Uterus (tissue), 4 donors: ENCODE results near the gene TMEM86A. TPM values are rescaled to one million over a fixed set of nuclear protein-coding genes. Genes with fewer than 3 reads are reported as not detected.

ENCODE experiments used
- DNase-seq, 2 donors: peaks; one replicate each; pipeline ENCODE4 v3.0.0-alpha.2; 2019 to 2020
- H3K27ac ChIP-seq, 2 donors: fragments of 200-600 bp; sonication (generic); 1 replicate in 1 of 2; 2 replicates in 1 of 2; pipeline ENCODE4 v1.5.1; 2016 to 2018
- H3K27me3 ChIP-seq, 2 donors: fragments of 200-600 bp; sonication (generic); one replicate each; pipeline ENCODE4 v1.5.1; 2018 to 2019; ENCODE audit warnings: control low read depth in 1 of 2
- H3K36me3 ChIP-seq, 2 donors: fragments of 200-600 bp; sonication (generic); one replicate each; pipeline ENCODE4 v1.5.1; 2019; ENCODE audit warnings: control low read depth in 1 of 2
- H3K4me1 ChIP-seq, 2 donors: fragments of 200-600 bp; sonication (generic); one replicate each; pipeline ENCODE4 v1.5.1; 2018 to 2019; ENCODE audit warnings: control low read depth in 1 of 2
- H3K4me3 ChIP-seq, 2 donors: fragments of 200-600 bp; sonication (generic); 1 replicate in 1 of 2; 2 replicates in 1 of 2; pipeline ENCODE4 v1.5.1; 2018 to 2019; ENCODE audit warnings: mild to moderate bottlenecking in 1 of 2
- H3K9me3 ChIP-seq, 2 donors: fragments of 200-600 bp; sonication (generic); one replicate each; pipeline ENCODE4 v1.5.1; 2019; ENCODE audit warnings: control low read depth in 1 of 2
- POLR2A ChIP-seq, 2 donors: fragments of 450-650 bp; IDR thresholded peaks; one replicate each; pipeline ENCODE4 v1.6.1; 2016; ENCODE audit warnings: antibody characterized with exemption in 2 of 2, mild to moderate bottlenecking in 1 of 2, moderate library complexity in 1 of 2
- intact Hi-C: fragments of 100-400 bp; cut with DNase I; formaldehyde crosslinking; loops from one replicate; pipeline ENCODE4 v1.15.1; 2023; ENCODE audit warnings: low total_unique reads
- total RNA-seq, 4 donors: library from RNA; depleted of rRNA in 3 of 4; stranded (reverse); fragments of >200 nt in 3 of 4; gene quantifications; one replicate each; pipeline versions ENCODE4 v1.1.0 to v1.2.4, GENCODE V29; 2014 to 2023
- TF ChIP-seq, protein P1 (sequence below), 4 experiments: fragments of 200-600 bp in 2 of 4; fragments of 450-650 bp in 2 of 4; sonication (generic) in 2 of 4; IDR thresholded peaks; one replicate each; pipeline ENCODE4 v1.5.1; 2016 to 2019; ENCODE audit warnings: antibody characterized with exemption in 4 of 4, mild to moderate bottlenecking in 2 of 4, moderate library complexity in 1 of 4
- donor health status: DM: yes; HTN: yes; CAD: no.

The TMEM86A gene
- total RNA-seq, 4 donors from 2014 or later: 1.3 to 3.9 (median 3.3) TPM

DNA sequence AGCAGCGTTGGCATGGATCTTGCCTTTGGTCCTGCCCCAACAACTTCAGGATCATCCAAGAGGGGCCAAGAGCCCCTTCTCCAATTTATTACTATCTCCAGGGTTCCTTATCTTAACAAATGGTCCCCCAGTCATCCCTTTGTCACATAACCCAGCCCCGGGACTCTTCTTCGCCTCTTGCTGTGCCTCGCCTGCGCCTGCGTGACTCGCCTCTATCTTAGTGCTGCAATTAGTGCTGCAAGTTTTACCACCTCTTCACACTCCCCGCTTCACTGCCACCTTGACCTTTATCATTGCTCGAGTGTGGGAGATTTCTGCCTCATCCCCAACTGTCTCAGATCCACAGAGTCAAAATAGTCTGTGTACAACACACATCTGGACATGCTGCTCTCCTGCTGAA, 31.4 kb downstream of the TMEM86A start:
- no peaks in the 10 kb centered on the region for H3K36me3 ChIP-seq
- DNase-seq: no peak
- H3K27me3 ChIP-seq: no peaks in the 10 kb centered on the region
- H3K4me1 ChIP-seq: no peaks in the 10 kb centered on the region
- no peak overlapping the region for H3K4me3 ChIP-seq
- intact Hi-C loops: no loop called here
- no peak overlapping the region for H3K27ac ChIP-seq
- no peak for TF ChIP-seq POLR2A (IDR thresholded peaks at IDR 0.05)
- TF ChIP-seq, protein P1, sequence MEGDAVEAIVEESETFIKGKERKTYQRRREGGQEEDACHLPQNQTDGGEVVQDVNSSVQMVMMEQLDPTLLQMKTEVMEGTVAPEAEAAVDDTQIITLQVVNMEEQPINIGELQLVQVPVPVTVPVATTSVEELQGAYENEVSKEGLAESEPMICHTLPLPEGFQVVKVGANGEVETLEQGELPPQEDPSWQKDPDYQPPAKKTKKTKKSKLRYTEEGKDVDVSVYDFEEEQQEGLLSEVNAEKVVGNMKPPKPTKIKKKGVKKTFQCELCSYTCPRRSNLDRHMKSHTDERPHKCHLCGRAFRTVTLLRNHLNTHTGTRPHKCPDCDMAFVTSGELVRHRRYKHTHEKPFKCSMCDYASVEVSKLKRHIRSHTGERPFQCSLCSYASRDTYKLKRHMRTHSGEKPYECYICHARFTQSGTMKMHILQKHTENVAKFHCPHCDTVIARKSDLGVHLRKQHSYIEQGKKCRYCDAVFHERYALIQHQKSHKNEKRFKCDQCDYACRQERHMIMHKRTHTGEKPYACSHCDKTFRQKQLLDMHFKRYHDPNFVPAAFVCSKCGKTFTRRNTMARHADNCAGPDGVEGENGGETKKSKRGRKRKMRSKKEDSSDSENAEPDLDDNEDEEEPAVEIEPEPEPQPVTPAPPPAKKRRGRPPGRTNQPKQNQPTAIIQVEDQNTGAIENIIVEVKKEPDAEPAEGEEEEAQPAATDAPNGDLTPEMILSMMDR (IDR thresholded peaks at IDR 0.05): no peak
- H3K9me3 ChIP-seq: no peaks in the 10 kb centered on the region

DNA sequence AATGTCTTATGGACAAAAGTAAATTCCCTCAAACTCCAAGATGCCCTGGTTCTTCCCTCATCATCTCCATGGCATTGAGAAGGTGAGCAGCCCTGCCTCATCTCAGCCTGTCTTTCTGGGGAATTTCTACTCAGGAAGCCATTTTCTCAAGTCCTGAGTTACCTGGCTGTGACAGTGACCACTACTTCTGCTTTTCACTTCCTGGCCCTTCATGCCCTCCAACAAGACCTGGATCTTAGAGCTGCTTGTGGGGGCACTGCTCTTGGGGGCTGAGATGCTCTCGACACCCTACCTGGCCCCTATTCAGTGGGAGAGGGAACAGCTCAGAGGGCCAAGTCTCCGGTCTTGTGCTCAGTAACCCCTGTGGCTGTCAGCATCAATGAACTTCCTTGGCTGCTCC, 32.9 kb downstream of the TMEM86A start:
- intact Hi-C loops: no loop called here
- H3K27ac ChIP-seq: no peak overlapping the region

DNA sequence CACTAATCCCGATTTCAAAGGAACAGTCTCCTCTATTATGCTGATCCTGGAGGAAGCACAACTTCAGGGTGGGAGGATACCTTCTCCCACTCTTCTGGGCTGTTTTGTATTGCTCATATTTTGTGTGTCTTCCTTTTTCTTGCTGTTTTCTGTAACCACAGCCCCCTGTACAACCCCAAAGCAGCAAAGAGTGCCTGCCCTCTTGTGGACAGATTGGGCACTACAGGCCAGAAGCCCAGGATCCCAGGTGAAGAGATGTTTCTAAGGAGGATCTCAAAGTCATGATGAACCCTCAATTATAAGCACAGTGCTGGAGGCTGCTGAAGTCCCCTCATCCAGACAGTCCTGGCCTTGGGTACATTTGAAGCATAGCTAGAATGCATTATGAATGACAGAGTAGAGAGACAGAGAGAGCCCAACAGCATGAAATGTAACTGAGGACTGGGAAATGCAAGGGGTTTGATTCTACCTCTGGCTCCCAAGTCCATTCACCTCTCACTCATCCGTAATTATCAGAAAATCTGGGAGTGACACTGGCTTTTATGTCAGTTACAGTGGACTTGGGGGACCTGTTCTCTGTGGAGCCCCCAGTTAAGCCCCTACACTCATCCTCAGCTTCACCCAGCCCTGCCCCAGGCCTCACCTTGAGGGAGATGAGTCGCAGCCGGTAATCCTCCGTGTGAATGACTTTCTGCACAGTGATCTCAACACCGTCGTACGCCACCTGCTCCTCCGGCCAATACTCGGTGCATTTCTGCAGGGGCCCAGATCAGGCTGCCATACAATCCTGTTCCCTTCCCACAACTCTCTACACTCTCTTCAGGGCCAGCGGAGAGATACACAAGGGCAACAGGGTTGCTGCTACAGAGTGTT, 33.6 kb downstream of the TMEM86A start:
- no peak for TF ChIP-seq POLR2A (IDR thresholded peaks at IDR 0.05)
- TF ChIP-seq, protein P1 (IDR thresholded peaks at IDR 0.05): peak; percentile 80 to 95 (median 83)
- peak; percentile 59 to 72 for DNase-seq
- Histone ChIP-seq H3K4me3 (no peak overlapping the region), H3K36me3 (no peaks in the 10 kb centered on the region), H3K9me3 (no peaks in the 10 kb centered on the region), H3K4me1 (no peaks in the 10 kb centered on the region), H3K27me3 (no peaks in the 10 kb centered on the region), H3K27ac (no peak overlapping the region)
- intact Hi-C loops: no loop called here

More for the DNA sequence above, 32.9 kb downstream of the TMEM86A start:
- no peak for TF ChIP-seq POLR2A (IDR thresholded peaks at IDR 0.05)
- TF ChIP-seq, protein P1 (IDR thresholded peaks at IDR 0.05): no peak
- Histone ChIP-seq H3K27me3 (no peaks in the 10 kb centered on the region), H3K4me1 (no peaks in the 10 kb centered on the region), H3K4me3 (no peak overlapping the region), H3K36me3 (no peaks in the 10 kb centered on the region), H3K9me3 (no peaks in the 10 kb centered on the region)
- DNase-seq: no peak

DNA sequence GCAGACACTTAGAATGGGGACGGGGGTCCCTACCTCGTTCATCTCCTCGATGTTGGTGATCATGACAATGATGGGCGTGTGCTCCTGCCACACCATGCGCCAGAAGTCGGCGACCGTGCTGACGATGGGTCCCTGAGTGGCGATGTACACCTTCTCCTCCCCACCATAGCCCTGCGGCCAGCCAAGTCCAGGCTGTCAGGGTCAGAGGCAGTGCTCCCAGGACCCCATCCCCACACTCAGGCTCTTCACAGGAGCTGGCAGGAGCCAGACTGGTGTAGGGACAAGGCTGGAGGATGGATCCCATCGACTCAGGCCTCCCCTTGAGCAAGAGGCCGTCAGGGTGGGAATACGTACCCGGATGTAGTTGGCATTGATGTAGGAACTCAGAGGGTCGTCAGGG, 34.6 kb downstream of the TMEM86A start:
- no peak overlapping the region for H3K4me3 ChIP-seq
- H3K36me3 ChIP-seq: no peaks in the 10 kb centered on the region
- no peak overlapping the region for H3K27ac ChIP-seq
- TF ChIP-seq, protein P1 (IDR thresholded peaks at IDR 0.05): no peak
- no peak for TF ChIP-seq POLR2A (IDR thresholded peaks at IDR 0.05)
- no peak for DNase-seq
- no peaks in the 10 kb centered on the region for H3K4me1 ChIP-seq
- no peaks in the 10 kb centered on the region for H3K9me3 ChIP-seq
- intact Hi-C loops: no loop called here
- H3K27me3 ChIP-seq: no peaks in the 10 kb centered on the region

DNA sequence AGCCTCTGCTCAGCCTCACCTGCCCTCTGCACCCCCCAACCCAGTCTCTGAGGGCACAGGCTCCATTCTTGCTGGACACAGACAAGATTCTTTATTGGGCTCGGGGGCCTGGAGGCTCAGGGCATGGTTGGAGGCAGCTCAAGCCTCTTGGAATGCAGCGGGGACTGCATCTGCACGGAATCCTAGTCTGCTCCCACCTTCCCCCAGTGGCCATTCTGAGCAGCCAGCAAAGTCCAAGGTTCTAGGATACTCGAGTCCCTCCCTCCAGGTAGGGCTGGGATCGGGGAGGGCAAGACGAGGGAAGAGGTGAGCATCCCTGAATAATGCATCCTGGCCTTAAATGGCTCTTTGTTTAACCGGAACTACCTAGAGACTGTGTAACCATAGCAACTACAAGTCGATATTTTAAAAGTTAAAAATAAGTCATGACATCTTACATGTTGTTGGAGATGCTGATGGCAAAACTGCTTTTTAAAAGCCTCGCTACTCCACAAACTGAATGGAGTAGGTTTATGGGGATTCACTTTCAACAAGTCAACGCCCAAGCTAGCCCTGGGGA, 38.1 kb downstream of the TMEM86A start:
- Histone ChIP-seq H3K36me3 (no peaks in the 10 kb centered on the region), H3K4me3 (no peak overlapping the region), H3K9me3 (no peaks in the 10 kb centered on the region), H3K4me1 (no peaks in the 10 kb centered on the region), H3K27ac (no peak overlapping the region), H3K27me3 (no peaks in the 10 kb centered on the region)
- TF ChIP-seq POLR2A (IDR thresholded peaks at IDR 0.05): no peak
- TF ChIP-seq, protein P1 (IDR thresholded peaks at IDR 0.05): no peak
- intact Hi-C loops: no loop called here
- DNase-seq: no peak
